Astrocyte (in vitro differentiated cells and primary cell): ENCODE results near the gene KLF7. TPM values are rescaled to one million over a fixed set of nuclear protein-coding genes. Genes with fewer than 3 reads are reported as not detected.

Experiments used
- DNase-seq: peaks from one replicate; pipeline ENCODE4 v3.0.0-alpha.2; 2010; ENCODE audit warnings: low read depth
- FAIRE-seq: peaks from 2 replicates; lab custom pipeline; 2011; peaks lifted over from hg19 to GRCh38; lab: Jason Lieb, UNC
- H2AFZ ChIP-seq: 2 replicates; pipeline ENCODE4 v1.6.0; 2012; ENCODE audit warnings: low read depth, low read length, inconsistent platforms
- H3K27ac ChIP-seq: 2 replicates; pipeline ENCODE4 v1.5.1; 2011; ENCODE audit warnings: low read depth, low read length, inconsistent platforms
- H3K27me3 ChIP-seq: 2 replicates; pipeline ENCODE4 v1.6.0; 2011; ENCODE audit warnings: low read length, inconsistent platforms; ENCODE audit not compliant: insufficient read depth
- H3K36me3 ChIP-seq: 2 replicates; pipeline ENCODE4 v1.5.1; 2011; ENCODE audit warnings: low read length, inconsistent platforms; ENCODE audit not compliant: insufficient read depth
- H3K4me1 ChIP-seq: 2 replicates; pipeline ENCODE4 v1.5.1; 2011; ENCODE audit warnings: low read length, inconsistent platforms; ENCODE audit not compliant: insufficient read depth
- H3K4me2 ChIP-seq: 2 replicates; pipeline ENCODE4 v1.6.0; 2012; ENCODE audit warnings: low read length, inconsistent platforms
- H3K4me3 ChIP-seq: 2 replicates; pipeline ENCODE4 v1.5.1; 2011; ENCODE audit warnings: low read depth, mild to moderate bottlenecking, low read length, inconsistent platforms; ENCODE audit not compliant: insufficient read depth
- H3K79me2 ChIP-seq: 2 replicates; pipeline ENCODE4 v1.6.0; 2012; ENCODE audit warnings: mild to moderate bottlenecking, low read length, inconsistent platforms; ENCODE audit not compliant: insufficient read depth
- H3K9ac ChIP-seq: 2 replicates; pipeline ENCODE4 v1.6.0; 2012; ENCODE audit warnings: mild to moderate bottlenecking, low read length, inconsistent platforms
- H3K9me3 ChIP-seq: 2 replicates; pipeline ENCODE4 v1.5.1; 2012; ENCODE audit warnings: low read depth, mild to moderate bottlenecking, low read length, inconsistent platforms; ENCODE audit not compliant: insufficient read depth
- H4K20me1 ChIP-seq: 2 replicates; pipeline ENCODE4 v1.6.0; 2012; ENCODE audit warnings: low read length, inconsistent platforms; ENCODE audit not compliant: insufficient read depth
- H3K27ac Mint-ChIP-seq: one replicate; pipeline ENCODE4 v1.8.0; 2021; ENCODE audit warnings: mild to moderate bottlenecking, mixed read lengths; ENCODE audit not compliant: unreplicated experiment
- H3K27me3 Mint-ChIP-seq: one replicate; pipeline ENCODE4 v1.8.0; 2021; ENCODE audit warnings: low read depth, mixed read lengths; ENCODE audit not compliant: unreplicated experiment
- H3K36me3 Mint-ChIP-seq: one replicate; pipeline ENCODE4 v1.8.0; 2021; ENCODE audit warnings: low read depth, mixed read lengths; ENCODE audit not compliant: unreplicated experiment
- H3K4me1 Mint-ChIP-seq: one replicate; pipeline ENCODE4 v1.8.0; 2021; ENCODE audit warnings: low read depth, mixed read lengths; ENCODE audit not compliant: unreplicated experiment
- H3K4me3 Mint-ChIP-seq: one replicate; pipeline ENCODE4 v1.8.0; 2021; ENCODE audit warnings: mild to moderate bottlenecking, moderate library complexity, mixed read lengths; ENCODE audit not compliant: unreplicated experiment
- H3K9me3 Mint-ChIP-seq: one replicate; pipeline ENCODE4 v1.8.0; 2021; ENCODE audit warnings: mild to moderate bottlenecking, mixed read lengths; ENCODE audit not compliant: unreplicated experiment
- CTCF ChIP-seq: IDR thresholded peaks from 2 replicates; pipeline ENCODE4 v1.5.1; 2011; ENCODE audit warnings: low read depth, mild to moderate bottlenecking, inconsistent platforms, low read length, moderate library complexity; ENCODE audit not compliant: insufficient read depth
- EZH2 ChIP-seq: IDR thresholded peaks from 2 replicates; pipeline ENCODE4 v1.6.1; 2012; ENCODE audit warnings: mild to moderate bottlenecking, low read length, inconsistent platforms; ENCODE audit not compliant: insufficient read depth
- microRNA-seq: library from miRNA; unstranded; fragments of <30 nt; microRNA quantifications from one replicate; pipeline ENCODE4 v1.2.0, GENCODE V29; 2020
- total RNA-seq: library from RNA; stranded (reverse); gene quantifications from 2 replicates; pipeline ENCODE4 v1.2.1, GENCODE V29; 2021

Gene KLF7
- total RNA-seq, 1 donor from 2014 or later = 81.2 TPM

GRCh38 chr2:207032490-207032889, 133.3 kb downstream of the KLF7 start:
- peaks cover 11% of the 10 kb centered on the region for H3K4me1 Mint-ChIP-seq
- Histone ChIP-seq H2AFZ (no peak overlapping the region), H4K20me1 (no peaks in the 10 kb centered on the region), H3K27ac (no peak overlapping the region), H3K36me3 (no peaks in the 10 kb centered on the region), H3K9me3 (no peaks in the 10 kb centered on the region), H3K4me2 (no peak overlapping the region), H3K27me3 (no peaks in the 10 kb centered on the region), H3K9ac (no peak overlapping the region), H3K79me2 (no peaks in the 10 kb centered on the region), H3K4me3 (no peak overlapping the region), H3K4me1 (no peaks in the 10 kb centered on the region)
- TF ChIP-seq EZH2 (no peak), CTCF (no peak)
- H3K27me3 Mint-ChIP-seq = no peaks in the 10 kb centered on the region
- no peak for FAIRE-seq
- H3K9me3 Mint-ChIP-seq = no peaks in the 10 kb centered on the region
- no peak overlapping the region for H3K27ac Mint-ChIP-seq
- DNase-seq = no peak
- no peak overlapping the region for H3K4me3 Mint-ChIP-seq
- H3K36me3 Mint-ChIP-seq = no peaks in the 10 kb centered on the region

Small RNAs within 50 kb of the gene (microRNA-seq; reads per million reads assigned to microRNA genes)
- 65.4 reads per million, percentile 62 among the genes with 10 or more reads in this experiment for gene MIR2355
- gene MIR7845 = 5.2 reads per million, percentile 21 among the genes with 10 or more reads in this experiment

Other genes starting within 250 kb of the KLF7 start
- not detected in 2 replicates for gene CPO, start 226.4 kb downstream of the KLF7 start, total RNA-seq